SW480 (cell line): ENCODE data around the gene ZNF609.

ENCODE experiments used
- DNase-seq: peaks from one replicate; pipeline ENCODE4 v3.0.0-alpha.2; 2016; ENCODE audit warnings: low spot score

ZNF609 gene

GRCh38 chr15:64536244-64536836, 76.0 kb downstream of the ZNF609 start:
- DNase-seq, result peak; percentile 77

DNA sequence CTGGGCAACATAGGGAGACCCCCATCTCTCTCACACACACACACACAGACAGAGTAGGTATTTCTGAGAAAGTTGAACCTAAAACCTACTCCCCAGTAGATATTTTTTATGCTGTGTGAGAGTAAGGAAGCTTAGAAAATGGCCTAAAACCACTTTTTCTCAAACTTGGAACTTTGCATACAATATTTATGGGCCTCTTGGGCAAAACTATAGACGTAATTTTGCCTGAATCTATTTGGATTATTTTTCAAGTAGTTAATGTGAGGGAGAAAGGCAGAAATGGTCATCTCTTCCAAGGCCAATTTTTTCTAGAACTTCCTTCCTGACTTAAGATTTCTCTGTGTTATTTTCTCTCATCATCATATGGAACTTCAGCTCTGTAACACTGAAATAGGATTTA, 81.7 kb downstream of the ZNF609 start:
- DNase-seq, result no peak

DNA sequence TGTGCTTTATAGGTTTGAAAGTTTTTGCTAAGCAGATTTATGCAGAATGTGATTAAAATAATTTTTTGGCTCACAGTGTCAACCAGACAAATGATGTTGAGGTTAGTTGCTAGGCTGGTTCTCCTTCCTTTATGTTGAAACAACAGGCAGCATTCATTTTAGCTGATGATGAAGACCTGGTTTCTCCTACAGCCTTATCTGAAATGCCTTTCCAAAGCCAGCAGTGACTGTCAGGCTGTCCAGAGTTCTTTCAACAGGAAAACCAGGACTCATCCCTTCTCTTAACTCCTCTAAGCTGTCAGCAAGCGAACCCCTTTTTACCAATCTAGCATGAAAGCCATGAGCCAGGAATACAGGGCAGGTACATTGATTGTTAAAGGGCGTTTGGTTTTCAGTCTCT, 84.1 kb downstream of the ZNF609 start:
- DNase-seq, result no peak

DNA sequence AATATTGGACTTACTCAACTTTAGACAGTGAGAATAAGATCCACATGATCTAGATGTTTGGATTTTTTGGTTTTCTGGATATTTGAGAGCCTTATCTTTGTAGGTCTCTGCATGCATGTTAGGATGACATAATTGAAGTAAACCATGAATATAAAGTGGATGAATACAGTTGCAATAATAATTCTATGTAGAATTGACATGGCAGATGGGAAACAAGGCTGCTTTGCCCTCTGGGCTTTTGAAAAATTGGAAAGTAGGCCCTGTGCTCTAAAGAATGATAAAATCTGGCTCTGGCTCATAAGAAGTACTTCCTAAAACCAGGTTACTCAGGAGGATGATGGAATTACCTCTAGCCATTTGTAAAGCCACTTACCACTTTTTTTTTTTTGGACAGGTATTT, 86.9 kb downstream of the ZNF609 start:
- DNase-seq, result no peak

DNA sequence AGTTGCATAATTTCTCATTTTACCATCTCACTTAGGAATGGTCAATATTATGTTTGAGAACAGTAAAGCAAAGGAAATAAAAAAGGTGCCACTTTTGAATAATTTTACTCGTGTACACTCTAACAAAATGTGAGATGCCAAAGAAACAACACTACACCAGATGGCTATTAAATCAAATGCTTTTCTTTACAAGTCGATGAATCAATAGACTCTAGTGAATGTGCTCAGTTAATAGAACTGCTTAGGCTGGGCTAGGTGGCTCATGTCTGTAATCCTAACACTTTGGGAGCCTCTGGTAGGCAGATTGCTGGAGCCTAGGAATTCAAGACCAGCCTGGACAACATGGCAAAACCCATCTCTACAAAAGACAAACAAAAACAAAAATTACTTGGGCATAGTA, 87.9 kb downstream of the ZNF609 start:
- DNase-seq, result no peak

DNA sequence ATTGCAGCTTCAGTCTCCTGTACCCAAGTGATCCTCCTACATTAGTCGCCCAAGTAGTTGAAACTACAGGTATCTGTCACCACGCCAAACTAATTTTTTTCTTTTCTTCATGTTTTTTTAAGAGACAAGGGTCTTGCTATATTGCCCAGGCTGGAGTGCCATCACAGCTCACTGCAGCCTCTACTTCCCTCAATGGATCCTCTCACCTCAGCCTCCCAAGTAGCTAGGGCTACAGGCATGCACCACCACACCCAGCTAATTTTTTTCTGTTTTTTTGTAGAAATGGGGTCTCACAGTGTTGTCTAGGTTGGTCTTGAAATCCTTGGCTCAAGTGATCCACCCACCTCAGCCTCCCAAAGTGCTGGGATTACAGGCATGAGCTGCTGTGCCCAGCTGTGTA, 89.5 kb downstream of the ZNF609 start:
- no peak for DNase-seq

DNA sequence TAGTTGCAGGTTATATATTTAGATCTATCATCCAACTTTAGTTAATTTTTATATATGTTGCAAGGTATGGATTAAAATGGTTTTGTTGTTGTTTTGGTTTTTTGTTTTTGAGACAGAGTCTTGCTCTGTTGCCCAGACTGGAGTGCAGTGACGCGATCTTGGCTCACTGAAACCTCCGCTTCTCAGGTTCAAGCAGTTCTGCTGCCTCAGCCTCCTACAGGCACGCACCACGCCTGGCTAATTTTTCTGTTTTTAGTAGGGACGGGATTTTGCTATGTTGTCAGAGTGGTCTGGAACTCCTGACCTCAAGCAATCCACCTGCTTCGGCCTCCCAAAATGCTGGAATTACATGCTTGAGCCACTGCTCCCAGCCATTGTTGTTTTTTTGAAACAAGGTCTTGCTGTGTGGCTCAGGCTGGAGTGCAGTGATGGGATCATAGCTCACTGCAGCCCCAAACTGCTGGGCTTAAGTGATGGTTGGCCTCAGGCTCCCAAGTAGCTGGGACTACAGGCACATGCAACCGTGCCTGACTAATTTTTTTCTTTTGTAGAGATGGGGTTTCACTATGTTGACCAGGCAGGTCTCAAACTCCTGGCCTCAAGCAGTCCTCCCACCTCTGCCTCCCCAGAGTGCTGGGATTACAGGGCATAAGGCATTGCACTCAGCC, 92.0 kb downstream of the ZNF609 start:
- DNase-seq, result no peak

DNA sequence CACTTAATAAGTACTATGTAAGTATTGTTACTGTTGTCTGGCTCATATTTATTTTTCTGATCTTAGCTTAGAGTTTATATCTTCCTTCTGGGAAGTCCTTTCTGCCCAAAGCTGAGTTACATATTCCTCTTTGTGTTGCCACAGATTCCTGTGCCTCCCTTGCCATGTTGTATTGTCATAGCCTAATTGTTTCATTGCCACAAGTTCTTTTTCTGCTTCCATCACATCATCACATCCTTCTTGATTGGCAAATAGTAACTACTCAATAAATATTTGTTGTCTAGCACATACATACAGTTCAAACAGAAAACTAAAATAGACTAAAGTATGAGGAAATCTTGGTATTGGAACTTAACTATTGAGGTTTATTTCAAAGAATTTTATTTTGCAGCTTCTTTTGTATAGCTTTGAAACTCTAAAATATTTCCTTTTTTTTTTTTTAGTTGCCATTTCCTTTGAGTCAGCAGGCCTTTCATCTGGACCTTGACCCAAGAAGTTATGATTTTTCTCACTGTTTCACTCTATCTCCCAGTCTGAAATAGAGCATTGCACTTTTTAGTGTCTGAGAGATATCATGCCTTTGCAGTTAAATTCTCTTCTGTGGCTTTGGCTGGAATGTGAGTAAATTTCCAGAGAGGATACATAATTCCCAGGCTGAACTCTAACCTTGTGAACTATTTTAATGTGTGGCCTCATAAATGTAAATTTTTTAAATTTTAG, 98.2 kb downstream of the ZNF609 start:
- DNase-seq, result no peak

DNA sequence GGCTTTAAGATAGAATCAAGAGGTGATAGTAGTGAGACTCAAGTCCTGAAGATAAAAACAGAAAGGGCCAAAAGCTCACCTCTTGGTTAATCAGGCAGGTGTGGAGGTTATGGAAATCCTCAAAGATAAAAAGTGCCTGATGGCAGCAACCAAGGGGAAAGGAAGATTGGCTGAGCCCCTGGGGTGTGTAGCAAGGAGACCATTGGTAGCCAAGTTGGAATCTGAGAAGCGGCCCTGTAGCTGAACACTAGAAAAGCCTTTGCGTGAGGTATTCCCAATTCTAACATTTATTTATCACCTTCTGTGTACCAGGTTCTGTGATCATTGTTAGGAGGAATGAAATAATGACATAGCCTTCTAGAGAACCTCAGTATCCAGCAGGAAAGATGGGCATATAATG, 98.9 kb downstream of the ZNF609 start:
- no peak for DNase-seq

- DNase-seq, result no peak
Observed at GRCh38 chr15:64560501-64560900, 100.1 kb downstream of the ZNF609 start.

- no peak for DNase-seq
Observed at GRCh38 chr15:64560998-64561397, 100.6 kb downstream of the ZNF609 start.

- DNase-seq, result no peak
Observed at GRCh38 chr15:64562003-64562640, 101.7 kb downstream of the ZNF609 start.

- DNase-seq, result no peak
Observed at GRCh38 chr15:64566102-64566501, 105.7 kb downstream of the ZNF609 start.

- DNase-seq, result no peak
Observed at GRCh38 chr15:64566629-64567427, 106.5 kb downstream of the ZNF609 start.

- DNase-seq, result no peak
Observed at GRCh38 chr15:64568765-64569164, 108.4 kb downstream of the ZNF609 start.

- DNase-seq, result no peak
Observed at GRCh38 chr15:64571857-64572291, 111.5 kb downstream of the ZNF609 start.

GRCh38 chr15:64572856-64573255, 112.5 kb downstream of the ZNF609 start:
- no peak for DNase-seq

DNA sequence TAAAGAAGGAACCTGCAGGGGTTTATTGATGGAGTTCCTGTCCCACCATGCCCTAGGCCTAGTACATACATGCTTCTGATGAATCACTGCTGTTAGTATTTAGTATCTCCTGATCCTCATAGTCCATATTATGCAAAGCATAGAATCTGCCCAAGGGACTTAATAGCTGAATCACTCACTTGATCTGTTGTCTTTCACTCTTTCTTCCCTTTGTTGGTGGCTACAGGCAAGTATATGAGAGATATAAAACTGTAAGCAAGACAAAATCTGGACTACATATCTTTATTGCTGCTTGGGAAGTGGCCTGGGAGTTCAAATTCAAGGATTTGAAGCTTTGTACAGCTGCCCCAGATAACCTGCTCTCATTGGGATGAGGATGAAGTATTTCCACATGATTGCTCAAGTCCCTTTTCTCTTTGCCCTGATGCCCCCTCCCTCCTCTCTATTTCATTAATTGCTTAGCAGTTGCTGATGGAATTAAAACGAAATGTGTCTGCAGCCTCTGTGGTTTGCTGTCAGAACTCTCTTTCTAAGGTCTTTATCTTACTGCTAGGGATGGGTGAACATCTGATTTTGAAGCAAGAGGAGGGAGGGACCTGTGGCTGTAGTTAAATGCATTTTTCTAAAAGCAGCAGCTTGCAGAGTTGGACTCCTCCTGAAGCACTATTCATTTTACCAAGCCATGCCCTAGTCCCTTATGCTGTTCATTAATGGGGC, 114.1 kb downstream of the ZNF609 start:
- no peak for DNase-seq

DNA sequence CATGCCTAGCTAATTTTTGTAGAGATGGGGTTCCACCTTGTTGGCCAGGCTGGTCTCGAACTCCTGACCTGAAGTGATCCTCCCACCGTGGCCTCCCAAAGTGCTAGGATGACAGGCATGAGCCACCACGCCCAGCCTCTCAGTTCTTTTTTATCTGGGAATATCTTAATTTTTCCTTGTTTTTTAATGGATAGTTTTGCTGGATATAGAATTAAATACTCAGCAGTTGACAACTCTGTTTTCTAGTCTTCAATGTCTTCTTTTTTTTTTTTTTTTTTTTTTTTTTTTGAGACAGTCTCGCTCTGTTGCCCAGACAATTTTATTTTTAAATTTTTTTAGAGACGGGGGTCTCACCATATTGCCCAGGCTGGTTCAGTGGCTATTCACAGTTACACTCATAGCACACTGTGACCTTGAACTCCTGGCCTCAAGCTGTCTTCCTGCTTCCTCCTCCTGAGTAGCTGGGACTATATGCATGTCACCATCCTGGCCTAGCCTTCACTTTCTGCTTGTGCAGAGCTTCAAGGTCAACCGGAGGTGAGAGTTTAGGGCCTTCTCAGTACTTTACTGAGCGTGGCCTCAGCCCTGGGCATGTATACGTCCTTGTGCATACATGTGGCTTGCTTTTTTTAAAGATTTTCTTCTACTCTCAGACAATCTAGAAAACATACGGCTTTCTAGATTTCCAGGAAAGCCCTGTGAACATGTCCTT, 120.5 kb downstream of the ZNF609 start:
- DNase-seq, result no peak

- no peak for DNase-seq
Observed at GRCh38 chr15:64581408-64581761, 121.0 kb downstream of the ZNF609 start.

GRCh38 chr15:64582202-64582601, 121.8 kb downstream of the ZNF609 start:
- no peak for DNase-seq
